NCI-H1930 (cell line): Measurements from ENCODE around the gene TNS3.

Source experiments
- DNase-seq, 2 experiments: peaks; one replicate each; lab custom pipeline; 2025; lab: John Stamatoyannopoulos, UW

The TNS3 gene

DNA sequence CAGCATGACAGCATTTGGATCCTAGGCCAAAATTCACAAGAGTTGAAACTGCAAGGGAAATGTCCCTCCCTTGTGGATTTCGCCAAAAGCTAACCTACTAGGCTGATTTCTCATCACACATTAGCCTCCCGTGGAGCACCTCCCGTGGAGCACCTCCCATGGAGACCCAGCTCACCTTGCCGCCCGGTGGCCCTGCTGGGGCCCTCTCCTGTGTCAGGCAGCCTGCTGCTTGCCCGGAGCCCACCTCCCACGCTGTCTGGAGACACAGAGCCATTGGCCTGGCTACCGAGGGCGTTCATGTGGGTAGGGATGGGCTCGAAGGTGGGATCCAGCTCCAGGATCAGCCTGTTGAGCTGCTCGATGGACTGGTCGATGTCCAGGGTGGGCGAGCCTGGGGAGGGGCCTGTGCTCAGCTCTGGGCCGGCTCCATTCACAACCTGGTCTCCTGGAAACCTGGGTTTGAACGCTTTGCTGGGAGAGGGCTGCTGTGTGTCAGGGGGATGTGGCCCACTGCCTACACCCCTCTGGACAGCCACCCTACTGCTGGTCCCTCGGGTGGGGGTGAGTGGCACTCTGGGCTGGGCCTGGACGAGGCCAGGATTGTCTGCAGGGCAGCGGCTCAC, 213.6 kb downstream of the TNS3 start:
- no peak for DNase-seq

DNA sequence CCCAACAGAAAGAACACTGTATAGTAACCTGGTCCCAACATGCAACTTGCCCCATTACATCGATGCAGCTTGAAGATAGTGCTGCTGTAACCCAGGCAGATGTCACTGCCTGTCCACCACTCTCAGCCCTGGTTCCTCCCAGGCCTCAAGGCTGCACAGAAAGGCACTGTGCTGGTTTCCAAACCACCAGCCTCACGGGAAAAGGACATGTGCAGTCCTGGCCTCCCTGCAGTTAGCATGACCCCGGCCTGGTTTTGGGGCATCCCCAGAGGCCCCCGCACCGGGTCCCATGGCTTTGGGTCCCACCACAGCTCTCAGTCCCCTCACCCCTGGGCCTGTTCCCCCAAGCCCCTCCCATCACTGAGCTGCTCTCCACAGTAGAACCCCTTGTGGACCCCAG, 214.5 kb downstream of the TNS3 start:
- DNase-seq: no peak

DNA sequence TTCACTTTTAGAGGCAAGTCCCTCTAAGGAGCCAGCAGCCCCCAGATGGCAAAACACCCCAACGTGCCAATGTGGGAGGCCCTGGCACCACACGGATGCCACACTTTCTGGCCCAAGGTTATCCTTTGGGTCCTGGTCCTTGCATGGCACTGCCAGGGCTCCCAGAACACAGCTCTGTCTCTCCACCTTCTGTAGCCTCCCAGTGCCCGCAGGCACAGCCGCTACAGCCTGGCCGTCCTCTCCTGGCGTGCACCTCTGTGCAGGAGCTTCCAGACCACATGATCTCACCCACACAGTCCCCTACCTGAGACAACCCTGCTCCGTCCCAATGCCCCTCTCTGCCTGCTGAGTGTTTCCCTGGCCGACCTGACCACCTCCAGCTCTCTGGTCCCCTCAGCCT, 215.0 kb downstream of the TNS3 start:
- no peak for DNase-seq

DNA sequence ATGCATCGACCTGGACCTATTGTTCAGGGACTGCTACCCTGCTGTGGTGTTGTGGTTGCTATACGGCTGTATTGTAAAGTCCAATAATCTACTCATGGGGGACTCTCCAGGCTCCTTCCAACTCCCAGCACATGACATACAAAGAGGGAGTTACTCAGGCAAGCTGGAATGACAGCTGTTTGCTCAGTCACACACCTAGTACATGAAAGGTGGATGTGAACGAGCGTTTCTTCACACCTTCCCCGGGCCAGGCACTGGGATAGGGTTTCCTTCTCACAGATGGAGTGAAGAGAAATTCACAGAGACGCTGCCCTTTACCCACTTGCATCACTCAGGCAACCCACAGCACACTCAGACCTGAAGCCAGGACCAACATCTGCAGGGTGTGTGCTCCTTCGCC, 215.7 kb downstream of the TNS3 start:
- no peak for DNase-seq

DNA sequence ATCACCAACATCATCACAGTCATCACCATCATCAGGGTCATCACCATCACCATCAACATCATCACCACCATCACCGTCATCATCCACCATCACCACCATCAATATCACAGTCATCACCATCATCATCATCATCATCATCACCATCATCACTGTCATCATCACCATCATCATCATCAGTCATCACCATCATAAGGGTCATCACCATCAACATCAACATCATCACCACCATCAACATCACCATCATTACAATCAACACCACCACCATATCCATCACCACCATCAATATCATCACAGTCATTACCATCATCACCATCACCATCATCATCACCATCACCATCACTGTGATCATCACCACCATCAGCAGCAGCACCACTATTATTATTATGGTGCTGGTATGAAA, 218.9 kb downstream of the TNS3 start:
- DNase-seq: no peak

DNA sequence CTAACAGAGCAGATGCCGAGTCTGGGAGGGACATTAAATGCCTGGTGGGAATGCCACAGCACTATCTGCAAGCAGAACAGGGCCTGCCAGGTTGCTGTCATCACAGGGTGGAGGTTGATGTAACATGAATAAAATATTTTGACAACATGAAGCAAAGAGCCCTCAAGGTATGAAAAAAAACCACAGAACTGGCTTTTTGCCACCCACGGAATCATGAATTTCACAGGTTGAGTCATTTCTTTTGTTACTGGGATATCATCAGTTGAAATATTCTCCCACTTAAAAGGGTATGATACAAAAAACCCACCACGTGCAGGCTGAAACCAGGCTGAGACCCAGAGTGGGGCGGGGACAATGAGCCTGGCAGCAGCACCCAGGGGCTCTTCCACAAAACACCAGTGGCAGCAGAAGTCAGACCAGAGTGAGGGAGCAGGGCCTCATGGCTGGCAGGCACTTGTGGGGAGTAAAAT, 220.1 kb downstream of the TNS3 start:
- no peak for DNase-seq

DNA sequence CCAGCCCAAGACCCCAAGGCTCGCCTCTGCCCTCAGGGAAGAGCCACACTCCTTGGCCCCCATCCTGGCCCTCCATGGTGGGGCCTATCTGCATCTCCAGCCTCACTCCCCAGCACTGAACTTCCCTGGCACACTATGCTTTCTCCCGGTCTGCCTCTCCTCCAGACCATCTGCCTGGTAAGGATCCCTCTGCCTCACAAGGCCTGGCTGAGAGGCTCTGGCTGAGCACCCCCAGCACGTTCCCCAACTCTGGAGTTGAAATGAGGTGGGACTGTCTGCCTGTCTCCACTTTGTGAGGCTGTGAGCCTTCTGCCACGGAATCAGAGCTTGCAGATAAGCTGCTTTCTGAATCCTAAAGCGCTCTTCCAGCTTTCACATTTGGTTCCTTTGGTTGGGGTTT, 220.7 kb downstream of the TNS3 start:
- no peak for DNase-seq

DNA sequence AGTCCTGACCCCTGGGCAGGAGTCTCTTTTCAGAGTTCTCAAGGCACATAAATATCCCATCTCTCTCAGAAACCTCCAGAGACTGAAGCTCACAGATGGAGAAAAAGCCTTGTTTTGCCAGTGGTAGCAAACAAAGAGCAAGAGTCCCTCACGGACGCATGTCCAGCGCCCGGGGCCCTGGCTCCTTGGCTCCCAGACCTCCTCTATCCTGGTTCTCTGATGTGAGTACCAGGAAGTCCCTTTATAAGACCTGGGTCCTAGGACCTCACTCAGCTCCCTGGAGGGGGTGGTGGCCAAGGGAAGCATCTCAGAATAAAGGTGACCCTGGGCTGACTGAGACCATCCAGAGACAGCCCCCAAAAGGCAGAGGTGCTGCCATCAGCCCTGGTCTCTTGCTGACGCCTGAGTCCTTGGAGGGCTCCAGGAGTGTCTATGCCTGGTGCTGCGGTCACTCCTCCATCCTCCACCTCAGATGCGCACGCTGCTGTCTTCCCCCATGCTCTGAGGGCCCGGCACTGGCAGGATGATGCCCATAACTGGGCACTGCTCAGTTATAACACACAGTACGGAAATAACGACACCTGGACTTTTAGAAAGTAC, 221.5 kb downstream of the TNS3 start:
- no peak for DNase-seq

DNA sequence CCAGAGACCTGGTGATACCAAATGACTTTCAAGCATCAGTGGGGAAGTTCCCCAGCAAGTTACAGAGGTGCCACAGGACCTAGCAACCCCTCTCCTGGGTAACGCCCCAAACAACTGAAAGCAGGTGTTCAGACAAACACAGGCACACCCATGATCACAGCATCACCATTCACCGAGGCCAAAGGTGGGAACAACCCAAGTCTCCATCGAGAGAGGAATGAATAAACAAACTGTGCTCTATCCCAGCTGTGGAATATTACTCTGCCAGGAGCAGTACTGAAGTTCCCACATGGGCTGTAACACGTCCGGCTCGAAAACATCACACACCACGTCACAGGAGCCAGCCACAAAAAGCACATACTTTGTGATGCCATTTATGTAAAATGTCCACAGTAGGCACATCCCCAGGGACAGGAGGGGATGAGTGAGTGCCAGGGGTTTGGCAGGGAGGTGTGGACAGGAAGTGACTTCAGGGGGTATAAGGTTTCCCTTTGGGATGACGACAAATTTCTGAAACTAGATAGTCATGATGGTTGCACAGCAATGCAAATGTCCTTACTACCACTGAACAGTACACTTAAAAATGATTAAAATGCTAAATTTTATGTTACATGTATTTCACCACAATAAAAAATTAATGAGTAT, 222.8 kb downstream of the TNS3 start:
- DNase-seq: no peak

DNA sequence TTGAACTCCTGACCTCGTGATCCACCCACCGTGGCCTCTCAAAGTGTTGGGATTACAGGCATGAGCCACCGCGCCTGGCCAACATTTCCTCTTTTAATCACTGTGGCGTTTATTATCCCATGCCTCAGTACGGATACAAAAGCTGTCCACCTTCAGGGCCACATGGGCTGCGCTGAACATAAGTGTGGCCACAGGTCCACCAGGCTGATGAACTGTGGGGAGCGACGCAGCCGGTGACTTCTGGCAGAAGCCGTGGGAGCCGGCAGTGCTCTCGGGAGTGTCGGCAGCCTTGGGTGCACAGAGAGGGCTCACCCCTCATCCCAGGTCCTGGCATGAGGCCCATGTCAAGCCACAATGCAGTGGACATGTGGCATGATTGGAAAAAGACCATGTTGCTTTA, 223.6 kb downstream of the TNS3 start:
- DNase-seq: no peak

DNA sequence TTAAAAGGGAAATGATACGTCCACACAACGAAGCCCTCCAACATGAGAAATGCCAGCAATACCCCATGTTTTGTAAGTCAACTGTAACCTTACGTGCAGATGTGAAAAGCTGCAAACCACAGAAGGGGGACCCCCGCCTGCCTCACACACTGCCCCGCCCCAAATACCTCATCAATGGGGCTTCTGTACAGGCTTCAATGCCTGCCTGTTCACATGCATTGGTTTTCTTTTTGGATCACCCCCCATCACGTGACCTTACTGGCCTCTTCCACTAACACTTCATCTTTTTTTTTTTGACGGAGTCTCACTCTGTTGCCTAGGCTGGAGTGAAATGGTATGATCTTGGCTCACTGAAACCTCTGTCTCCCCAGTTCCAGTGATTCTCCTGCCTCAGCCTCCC, 224.0 kb downstream of the TNS3 start:
- no peak for DNase-seq

DNA sequence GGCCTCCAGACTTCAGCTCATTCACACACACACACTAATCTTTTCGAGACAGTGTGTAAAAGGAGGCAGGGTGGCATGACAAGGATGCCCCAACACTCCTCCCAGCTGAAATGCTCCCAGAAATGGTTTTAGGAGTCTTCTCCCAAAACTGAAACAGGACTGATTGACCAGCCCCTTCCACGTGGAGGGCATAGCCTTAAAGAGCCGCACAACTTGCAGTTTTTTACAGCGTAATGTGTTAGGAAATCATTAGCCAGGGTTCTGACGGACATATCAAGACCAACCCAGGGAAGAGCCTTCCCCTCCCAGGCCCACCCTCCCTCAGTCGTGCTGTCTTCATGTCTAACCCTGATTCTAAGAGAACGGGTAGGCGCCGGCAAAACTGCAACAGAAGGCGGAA, 224.6 kb downstream of the TNS3 start:
- DNase-seq: no peak

DNA sequence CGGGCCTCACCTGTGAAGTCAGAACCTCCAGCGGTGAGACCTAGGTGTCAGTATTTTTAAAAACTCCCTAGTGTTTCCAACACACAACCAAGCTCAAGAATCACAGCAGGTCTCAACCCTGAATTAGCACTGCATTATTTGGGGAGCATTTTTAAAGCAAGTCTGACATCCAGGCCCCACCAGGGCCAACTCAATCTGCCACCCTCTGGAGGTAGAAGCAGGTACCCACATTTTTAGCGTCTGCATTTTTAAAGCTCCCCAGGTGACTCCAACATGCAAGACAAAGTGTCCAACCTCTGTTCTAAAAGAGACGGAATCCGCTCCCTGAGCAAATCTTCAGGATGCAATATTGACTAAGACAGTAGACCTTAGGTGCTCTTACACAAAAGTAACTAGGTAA, 225.7 kb downstream of the TNS3 start:
- DNase-seq: no peak

DNA sequence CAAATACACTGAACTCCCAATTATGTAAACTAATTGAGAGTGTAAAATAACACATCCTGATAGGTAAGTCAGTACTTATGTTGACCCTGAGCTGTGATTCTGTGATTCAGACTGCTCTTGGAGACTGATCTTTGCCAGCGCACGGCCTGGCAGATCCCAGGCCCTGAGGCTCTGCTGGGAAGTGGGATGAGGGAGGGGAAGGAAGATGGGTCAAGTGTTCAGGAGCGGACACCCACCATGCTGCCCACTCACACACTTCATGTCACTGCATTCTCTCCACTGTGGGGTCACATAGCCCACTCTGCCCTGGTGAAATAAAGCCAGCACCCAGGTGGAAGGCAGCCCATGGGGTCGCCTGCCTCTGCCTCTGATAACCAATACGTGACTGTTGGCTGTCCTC, 226.2 kb downstream of the TNS3 start:
- DNase-seq: no peak

DNA sequence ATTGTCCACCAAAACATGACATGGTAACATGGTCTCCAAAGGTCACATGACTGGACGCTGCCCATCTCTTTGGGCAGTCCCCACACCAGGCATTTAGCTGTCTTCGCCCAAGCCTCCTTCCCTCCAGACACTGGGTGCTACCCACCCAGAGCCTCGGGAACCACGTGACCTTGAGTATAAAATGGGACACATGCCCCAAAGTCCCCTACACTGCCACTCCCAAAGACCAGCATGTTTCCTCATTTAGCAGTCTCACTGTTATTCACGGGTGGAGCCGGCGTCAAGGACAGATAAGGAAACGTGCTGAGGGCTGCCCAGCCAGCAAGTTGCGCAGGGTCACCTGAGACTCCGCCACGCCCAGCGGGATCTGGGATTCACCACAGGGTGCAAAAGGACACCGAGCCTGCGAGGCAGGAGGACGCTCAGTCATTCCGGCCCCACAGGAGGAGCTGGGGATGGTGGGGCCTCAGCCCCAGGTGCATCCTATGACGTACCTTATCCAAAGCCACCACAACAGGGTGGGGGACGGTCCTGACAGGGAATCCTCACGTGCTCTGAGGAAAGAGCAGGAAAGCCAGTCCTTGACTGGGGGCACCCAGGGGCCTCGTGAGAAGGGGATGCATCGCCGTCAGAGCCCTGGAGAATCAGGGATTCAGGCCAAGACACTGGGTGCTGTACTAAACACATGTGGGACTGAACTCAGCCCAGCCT, 226.9 kb downstream of the TNS3 start:
- DNase-seq: no peak

DNA sequence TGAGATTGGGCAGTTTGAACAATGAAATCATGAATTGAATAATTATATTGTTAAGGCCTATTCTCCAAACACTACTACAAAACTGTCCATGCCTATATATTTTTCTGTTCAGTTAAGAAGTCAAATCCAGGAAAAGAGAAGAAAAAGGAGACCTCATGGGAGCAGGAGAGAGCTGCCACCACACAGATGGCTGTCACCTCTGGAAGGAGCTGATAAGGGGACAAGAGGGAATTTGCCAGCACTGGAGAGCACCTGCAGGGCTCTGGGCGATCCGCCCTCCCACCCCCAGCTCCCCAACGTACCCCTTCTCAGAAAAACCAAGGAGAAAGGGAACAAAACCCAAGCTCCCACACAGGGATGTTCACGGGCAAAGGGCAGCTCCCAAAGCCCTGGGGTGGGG, 227.8 kb downstream of the TNS3 start:
- DNase-seq: no peak

DNA sequence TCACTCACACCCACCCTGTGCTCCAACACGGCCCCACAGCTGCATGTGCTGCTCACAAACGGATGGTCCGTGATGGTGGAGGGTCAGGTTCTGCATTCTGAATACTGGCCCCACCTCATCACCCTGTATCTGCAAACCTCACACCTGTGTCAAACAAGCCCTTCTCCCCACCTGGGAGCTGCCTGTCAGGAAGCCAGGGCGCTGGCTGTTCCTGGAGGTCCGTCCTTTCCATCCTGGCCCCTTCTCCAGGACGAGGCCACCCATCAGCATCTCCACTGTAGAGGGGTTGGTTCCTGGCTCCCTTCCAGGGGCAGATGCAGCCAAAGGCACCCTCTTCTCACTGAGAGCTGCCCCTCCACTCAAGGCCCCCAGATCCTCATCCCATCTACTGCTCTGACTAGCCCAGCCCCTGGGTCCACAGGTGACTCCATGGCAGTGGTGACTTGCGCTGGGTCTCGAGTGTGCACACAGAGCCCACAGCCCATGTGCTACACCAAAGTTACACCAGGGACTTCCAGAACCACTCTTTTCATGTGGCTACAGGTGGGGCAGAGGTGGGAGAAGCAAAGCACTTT, 229.4 kb downstream of the TNS3 start:
- no peak for DNase-seq

DNA sequence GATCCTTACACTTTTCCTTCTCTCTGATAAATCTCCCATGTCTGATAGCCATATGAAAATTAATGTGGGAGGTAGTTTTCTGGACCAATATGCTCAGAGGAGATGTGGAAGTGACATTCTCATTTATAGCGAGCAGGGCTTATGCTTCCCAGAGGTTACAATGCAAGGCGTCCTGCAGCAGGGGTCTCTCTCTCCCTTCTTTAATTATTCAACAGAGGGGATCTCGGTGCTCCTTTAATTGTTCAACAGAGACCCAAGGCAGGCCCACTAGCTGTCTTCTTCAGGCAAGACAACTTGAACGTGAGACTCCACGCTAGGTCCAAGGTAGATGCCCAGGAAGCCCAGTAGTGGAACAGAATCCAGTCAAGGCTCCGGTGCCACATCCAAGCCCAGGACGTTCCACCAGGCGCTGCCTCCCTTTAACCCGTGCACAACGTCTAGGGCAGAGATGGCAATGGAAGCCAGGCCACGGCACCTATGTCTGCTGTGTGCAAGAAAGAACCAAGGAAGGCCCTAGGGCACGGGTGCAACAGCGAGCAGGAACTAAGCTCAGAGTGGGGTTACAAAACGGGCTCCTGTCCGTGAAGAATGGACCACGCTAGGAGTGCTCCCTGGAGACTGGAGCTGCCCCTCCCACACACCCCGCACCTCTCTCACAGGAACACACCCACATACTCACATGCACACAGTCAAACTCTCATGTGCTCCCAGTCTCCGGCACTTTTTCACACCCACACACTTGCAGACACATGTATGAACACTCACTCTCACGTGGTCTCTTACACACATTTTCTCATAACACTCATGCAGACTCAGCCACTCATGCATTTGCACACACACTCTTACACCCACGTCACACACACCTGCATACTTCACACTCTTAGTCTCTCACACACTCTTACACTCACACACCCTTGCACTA, 230.4 kb downstream of the TNS3 start:
- DNase-seq: no peak

DNA sequence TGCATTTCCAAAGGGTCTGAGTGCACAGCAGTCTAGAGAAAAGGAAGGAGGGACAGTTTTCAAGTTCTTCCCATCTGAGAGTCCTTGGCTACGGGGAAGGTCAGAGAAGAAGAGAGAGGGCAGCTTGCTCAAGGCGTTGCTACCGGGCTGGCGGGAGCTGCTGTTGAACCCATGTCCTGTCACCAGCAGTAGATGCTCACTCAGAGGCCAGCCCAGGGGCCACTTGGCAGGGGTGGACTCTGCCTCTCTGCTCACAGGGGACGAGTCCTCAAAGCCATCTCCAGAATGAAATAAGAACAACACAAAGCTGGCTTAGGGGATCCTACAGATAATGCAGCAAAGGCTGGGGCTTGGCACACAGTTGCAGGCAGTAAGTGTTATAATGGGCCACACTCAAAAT, 231.5 kb downstream of the TNS3 start:
- no peak for DNase-seq

DNA sequence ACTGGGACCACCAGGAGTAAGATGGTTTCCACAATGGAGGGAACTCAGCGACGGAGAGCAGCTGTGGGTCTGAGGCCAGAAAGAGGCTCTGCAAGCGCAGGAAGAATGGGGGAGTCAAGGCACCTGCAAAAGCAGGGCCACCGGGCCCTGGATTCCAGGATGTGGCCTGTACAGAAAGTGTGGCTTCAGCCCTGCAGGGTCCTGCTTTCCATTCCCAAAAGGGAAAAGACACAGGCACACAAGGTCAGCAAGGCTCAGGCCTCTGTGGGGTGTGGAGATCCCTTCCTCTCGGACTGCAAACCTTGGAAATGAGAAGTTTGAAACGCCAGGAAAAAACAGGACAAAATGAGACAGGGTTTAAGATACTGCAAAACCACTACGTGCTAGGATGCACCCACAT, 232.5 kb downstream of the TNS3 start:
- no peak for DNase-seq

DNA sequence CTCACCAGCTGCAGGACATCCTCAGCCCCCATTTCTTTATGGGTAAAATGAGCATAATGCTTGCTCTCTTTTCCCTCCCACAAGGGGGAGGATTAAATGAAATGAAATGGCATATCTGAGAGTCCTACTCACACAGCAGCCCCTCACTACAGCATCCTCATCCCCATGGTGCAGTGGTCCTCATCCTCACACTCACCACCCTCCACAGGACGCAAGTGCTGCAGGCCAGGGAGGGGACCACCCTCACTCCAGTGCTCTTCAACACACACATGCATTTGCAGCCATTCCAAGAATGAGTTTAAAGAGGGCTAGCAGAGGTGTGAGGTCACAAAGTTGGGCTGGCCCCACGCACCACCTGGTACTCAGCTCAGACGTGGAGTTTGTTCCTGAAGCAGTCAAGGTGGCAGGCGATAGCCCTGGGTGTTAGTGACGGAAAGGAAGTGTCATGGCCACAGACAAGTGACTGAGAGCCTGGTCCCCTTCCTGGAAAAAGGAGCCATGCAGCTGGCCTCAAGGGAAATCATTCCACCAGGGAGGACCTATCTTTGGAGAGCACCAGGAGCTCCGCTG, 234.0 kb downstream of the TNS3 start:
- DNase-seq: no peak
